AG04450 (cell line): ENCODE data around the gene SNAPIN. TPM values are rescaled to one million over a fixed set of nuclear protein-coding genes. Genes with fewer than 3 reads are reported as not detected.
"Not testable (repeated sequence)": the region's sequence is repeated elsewhere in the genome, so short reads cannot be mapped to it uniquely, and the experiment has no call there.

Experiments used
- CTCF ChIA-PET: fragments of 300-600, 350-600 bp; formaldehyde crosslinking; extraction: SDS; loops from one replicate; lab custom pipeline; 2022; ENCODE audit warnings: antibody characterized with exemption, inconsistent platforms; lab: Charles Lee
- POLR2A ChIA-PET: fragments of 350-600 bp; formaldehyde crosslinking; extraction: SDS; loops from one replicate; lab custom pipeline; 2021; ENCODE audit warnings: antibody characterized with exemption, inconsistent platforms; lab: Yijun Ruan, JAX
- DNase-seq: peaks from one replicate; pipeline ENCODE4 v3.0.0-alpha.2; 2011; ENCODE audit warnings: low read depth, low spot score
- H3K27ac ChIP-seq: one replicate; pipeline ENCODE4 v1.5.1; 2012; ENCODE audit warnings: low read depth, low read length, control low read depth
- H3K27me3 ChIP-seq: one replicate; pipeline ENCODE4 v1.6.0; 2012; ENCODE audit warnings: low read length; ENCODE audit not compliant: control insufficient read depth, insufficient read depth
- H3K4me3 ChIP-seq: 2 replicates; pipeline ENCODE4 v1.5.1; 2011; ENCODE audit warnings: mild to moderate bottlenecking, low read depth, low read length, control low read depth
- H3K9me3 ChIP-seq: 2 replicates; pipeline ENCODE4 v1.5.1; 2012; ENCODE audit warnings: low read length; ENCODE audit not compliant: control insufficient read depth, insufficient read depth
- CTCF ChIP-seq: IDR thresholded peaks from 2 replicates; pipeline ENCODE4 v1.5.1; 2011; ENCODE audit warnings: low read depth, low read length, control low read depth, inconsistent platforms
- polyA plus RNA-seq: library from polyadenylated mRNA; depleted of rRNA; stranded (reverse); fragments of >200 nt; gene quantifications from 2 replicates; pipeline ENCODE4 v1.2.3, GENCODE V29; 2011

Gene SNAPIN
- polyA plus RNA-seq, 1 experiment: 56.8 TPM

GRCh38 chr1:153669606-153670005 is 11.1 kb downstream of the SNAPIN start:
- no peak for DNase-seq
- Histone ChIP-seq H3K4me3 (peak overlapping the region; percentile 95), H3K27ac (no peak overlapping the region), H3K9me3 (no peaks in the 10 kb centered on the region; the same call in 1 of the 2 replicates), H3K27me3 (no peaks in the 10 kb centered on the region)
- no peak for TF ChIP-seq CTCF
- ChIA-PET CTCF (interaction anchor here (1.4 kb wide), 1 partner anchor 159 kb away, joined by 6 read pairs; no protein-coding TSS in a partner anchor), POLR2A (no interaction called here)

- Histone ChIP-seq H3K27me3 (no peaks in the 10 kb centered on the region), H3K9me3 (no peaks in the 10 kb centered on the region; the same call in 1 of the 2 replicates), H3K4me3 (peak overlapping the region; percentile 95), H3K27ac (peak overlapping the region; percentile 73)
- no peak for DNase-seq
- ChIA-PET POLR2A (no interaction called here), CTCF (interaction anchor here (1.0 kb wide), 1 partner anchor 160 kb away, joined by 3 read pairs; no protein-coding TSS in a partner anchor)
- no peak for TF ChIP-seq CTCF
Observed at GRCh38 chr1:153670257-153670858, 11.9 kb downstream of the SNAPIN start.

GRCh38 chr1:153670859-153671627 is 12.5 kb downstream of the SNAPIN start, which contains the start of gene ILF2:
Gene ILF2, minus strand, starts transcription at chr1:153670993. Its CDS starts 71 bp downstream, at chr1:153670922.
- DNase-seq: peak; percentile 99
- peak within 1 kb of the TSS; percentile 84 for H3K27ac ChIP-seq
- no peaks in the 10 kb centered on the region for H3K27me3 ChIP-seq
- H3K9me3 ChIP-seq: no peaks in the 10 kb centered on the region; the same call in 1 of the 2 replicates
- H3K4me3 ChIP-seq: peak within 1 kb of the TSS; percentile 95
- ChIA-PET CTCF (interaction anchor here (0.6 to 1.8 kb wide), 6 partner anchors 25 to 315 kb away, joined by 3 to 13 read pairs (median 3); partner anchors contain the start of gene RAB13), POLR2A (interaction anchor here (0.7 to 1.2 kb wide), 3 partner anchors 37 to 275 kb away, joined by 3 to 7 read pairs (median 4); partner anchors contain the start of genes CHTOP and DENND4B)
- peak; percentile 30 for TF ChIP-seq CTCF

- H3K27me3 ChIP-seq, DNase-seq, H3K9me3 ChIP-seq: not testable (repeated sequence)
- CTCF ChIA-PET: interaction anchor here (0.6 to 1.8 kb wide), 8 partner anchors 26 to 315 kb away, joined by 3 to 13 read pairs (median 3); partner anchors contain the start of gene RAB13
- Histone ChIP-seq H3K4me3 (peak overlapping the region; percentile 52), H3K27ac (peak overlapping the region; percentile 84)
- POLR2A ChIA-PET: interaction anchor here (0.7 to 1.2 kb wide), 5 partner anchors 38 to 319 kb away, joined by 3 to 7 read pairs (median 4); partner anchors contain the start of genes CHTOP and DENND4B
Observed at GRCh38 chr1:153671628-153672353, 13.3 kb downstream of the SNAPIN start.

- TF ChIP-seq CTCF: no peak
- H3K27me3 ChIP-seq: peaks cover 11% of the 10 kb centered on the region
- no peak overlapping the region for H3K27ac ChIP-seq
- ChIA-PET POLR2A (interaction anchor here (0.7 kb wide), 1 partner anchor 317 kb away, joined by 6 read pairs; no protein-coding TSS in a partner anchor), CTCF (interaction anchor here (0.7 kb wide), 1 partner anchor 478 kb away, joined by 3 read pairs; no protein-coding TSS in a partner anchor)
- DNase-seq: no peak
- no peak overlapping the region for H3K4me3 ChIP-seq
- H3K9me3 ChIP-seq: no peaks in the 10 kb centered on the region; the same call in 1 of the 2 replicates
Observed at GRCh38 chr1:153673511-153673910, 15.0 kb downstream of the SNAPIN start.
